Activated CD8-positive, alpha-beta memory T cell treated with anti-CD3 and anti-CD28 coated beads for 48 hours (primary cell): ENCODE data around the gene MRPL2.
"Not testable (repeated sequence)": the region's sequence is repeated elsewhere in the genome, so short reads cannot be mapped to it uniquely, and the experiment has no call there.

Source experiments
- DNase-seq, 3 experiments: peaks; one replicate each; pipeline ENCODE4 v3.0.0-alpha.2; 2020; ENCODE audit warnings: low read depth in 2 of 3, low spot score in 2 of 3

The MRPL2 gene

DNA sequence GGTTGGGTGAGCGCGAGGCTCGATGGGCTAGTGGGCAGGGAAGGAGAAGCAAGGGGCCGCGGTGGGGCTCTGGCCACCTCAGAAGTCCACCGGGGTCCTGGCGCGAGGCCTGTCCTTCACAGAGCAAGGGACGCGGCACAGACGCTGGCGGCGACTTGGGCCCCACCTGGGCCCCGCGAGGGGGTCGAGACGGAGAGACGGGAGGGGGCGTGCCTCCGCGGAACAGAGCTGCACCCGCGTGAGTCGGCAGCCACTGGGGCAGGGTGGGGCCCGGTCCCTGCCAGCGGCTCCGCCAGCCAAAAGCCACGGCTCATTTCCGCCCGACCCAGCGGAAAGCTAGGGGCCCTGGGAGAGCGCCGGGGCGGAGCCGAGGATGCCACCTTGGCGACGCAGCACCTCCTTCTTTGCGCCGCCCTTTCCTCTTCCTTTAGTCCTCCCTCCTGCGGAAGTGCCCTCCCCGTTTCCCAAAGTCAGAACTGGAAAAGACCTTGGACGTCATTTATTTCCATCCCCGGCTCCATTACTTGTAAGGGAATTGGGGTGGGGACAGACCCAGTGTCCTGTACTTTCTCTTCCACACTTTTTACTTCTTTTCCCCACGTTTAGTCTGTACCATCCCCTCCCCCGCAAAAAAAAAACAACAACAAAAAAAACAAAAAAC, 5.6 kb downstream of the MRPL2 start, which contains the start of gene CUL7:
Gene CUL7, minus strand, starts transcription at position 307 of the 661 bp plus-strand sequence. CDS start 1,063 bp downstream, outside the sequence.
- DNase-seq: peak; percentile 63 to 85 (median 81)

DNA sequence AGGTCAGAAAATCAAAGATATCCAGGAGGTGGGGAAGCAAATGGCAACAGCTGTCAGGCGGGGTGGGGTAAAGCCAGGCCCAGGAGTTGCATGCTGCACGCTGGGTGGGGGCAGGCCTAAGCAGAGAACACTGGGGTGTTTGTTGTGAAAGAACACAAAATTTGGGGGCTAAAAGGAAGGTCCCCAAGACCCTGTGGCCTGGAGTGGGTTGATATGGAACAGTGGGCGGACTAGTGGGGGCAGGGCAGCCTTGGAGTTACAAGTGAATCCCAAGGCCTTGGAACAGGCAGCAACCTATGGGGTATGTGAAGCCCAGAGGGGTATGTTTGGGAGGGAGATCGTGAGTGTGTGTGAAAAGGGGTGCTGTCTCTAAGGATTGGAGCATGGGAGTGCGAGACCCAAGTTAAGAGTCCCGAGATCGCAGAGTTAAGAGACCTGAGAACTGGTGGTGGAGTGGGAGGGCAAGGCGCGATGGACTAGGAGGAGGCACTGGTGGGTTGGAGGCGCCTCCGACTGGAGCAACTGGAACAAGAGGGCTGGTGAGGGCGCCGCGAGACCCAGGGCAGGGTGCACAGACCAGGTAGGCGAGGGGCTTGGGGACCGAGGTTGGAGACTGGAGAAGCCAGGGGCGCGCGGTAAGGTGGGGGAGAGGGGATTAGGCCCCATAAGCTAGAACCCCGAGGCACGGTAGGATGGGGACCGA, 6.2 kb downstream of the MRPL2 start:
- DNase-seq: no peak

DNA sequence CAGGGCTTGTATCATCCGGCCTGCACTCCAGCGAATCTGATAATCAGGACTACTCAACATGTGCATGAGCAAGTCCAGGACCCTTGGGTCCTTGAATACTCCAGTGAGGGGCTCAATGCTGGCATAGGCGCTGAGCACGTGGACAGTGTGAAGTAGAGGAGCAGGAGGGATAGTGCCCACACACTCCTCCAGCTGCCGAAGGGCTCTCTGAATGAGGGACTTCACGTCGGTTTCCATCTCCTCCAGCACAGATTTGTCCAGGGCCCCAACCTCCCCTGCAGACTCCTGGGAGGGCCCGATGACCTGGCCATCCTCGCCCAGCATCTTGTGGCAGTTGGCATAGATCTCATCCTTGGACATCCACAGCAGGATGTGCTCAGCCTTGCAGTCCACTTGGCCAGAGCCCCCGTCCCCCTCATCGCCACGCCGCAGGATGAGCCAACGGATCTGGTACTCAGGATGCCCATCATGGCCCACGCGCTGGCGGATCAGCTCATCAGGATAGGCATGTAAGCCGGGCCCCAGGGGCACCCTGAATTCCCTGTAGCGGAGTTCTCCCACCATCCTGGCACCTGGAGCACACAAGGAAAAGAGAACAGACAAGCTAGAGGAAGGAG, 6.9 kb downstream of the MRPL2 start:
- DNase-seq: no peak

DNA sequence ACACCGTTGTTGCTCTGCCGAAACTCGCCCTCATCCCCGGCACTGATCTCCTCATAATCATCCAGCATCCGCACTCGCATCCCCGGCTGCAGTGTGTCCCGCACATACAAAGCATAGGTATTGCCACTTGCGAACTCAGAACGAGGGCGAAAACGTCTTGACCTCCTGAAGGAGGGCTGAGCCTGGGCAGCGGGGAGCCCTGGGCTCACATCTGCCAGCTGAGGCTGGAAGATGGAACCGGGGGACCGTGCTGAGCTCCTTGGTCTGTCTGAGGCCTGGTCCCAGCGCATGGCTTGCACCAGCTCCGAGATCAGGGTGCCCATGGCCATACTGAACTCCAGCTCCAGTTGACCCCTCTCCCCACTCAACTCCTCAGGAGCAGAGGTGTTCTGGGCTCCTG, 8.3 kb downstream of the MRPL2 start:
- DNase-seq: no peak

DNA sequence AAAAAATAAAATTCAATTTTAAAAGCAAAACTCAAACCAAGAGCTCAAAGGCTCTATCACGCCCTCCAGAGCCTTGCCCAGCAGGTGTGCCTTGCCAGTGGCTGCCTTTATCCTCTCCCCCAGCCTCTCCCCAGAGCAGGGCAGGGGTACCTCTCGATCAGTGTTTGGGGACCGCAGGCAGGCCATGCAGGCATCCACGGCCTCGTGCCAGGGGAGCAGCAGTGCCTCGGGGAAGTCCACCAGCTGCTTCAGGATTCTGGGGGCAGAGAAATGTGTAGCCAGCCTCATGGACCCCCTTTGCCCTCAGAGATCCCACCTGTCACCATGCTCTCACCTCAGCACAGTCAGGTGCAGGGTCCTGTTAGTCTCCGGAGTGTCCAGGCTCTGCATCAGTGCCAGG, 11.2 kb downstream of the MRPL2 start:
- no peak for DNase-seq

DNA sequence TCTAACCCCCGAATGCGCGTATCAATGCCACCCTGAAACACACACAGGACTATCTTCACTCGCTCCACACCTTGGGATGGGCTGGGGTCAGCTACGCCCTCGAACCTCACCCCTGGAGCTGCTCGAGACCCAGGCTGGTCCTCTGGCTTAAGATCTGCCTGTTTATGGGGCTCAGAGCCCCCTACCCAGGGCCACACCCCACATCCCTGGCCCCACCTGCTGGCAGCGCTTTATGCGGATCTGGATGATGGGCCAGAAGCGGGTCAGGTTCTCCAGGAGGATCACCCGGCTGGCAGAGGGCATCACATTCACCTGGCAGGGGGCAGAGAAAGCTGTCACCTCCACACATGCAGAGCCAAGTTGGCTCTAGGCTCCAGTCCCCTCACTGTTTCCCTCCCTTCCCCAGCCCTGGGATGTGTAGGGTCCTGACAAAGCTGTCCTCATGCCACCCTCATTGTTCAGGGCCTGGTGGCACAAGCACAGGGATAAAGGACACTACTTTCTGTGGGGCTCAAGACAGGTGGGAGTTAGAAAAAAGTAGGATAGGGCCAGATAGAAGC, 13.8 kb downstream of the MRPL2 start:
- no peak for DNase-seq

DNA sequence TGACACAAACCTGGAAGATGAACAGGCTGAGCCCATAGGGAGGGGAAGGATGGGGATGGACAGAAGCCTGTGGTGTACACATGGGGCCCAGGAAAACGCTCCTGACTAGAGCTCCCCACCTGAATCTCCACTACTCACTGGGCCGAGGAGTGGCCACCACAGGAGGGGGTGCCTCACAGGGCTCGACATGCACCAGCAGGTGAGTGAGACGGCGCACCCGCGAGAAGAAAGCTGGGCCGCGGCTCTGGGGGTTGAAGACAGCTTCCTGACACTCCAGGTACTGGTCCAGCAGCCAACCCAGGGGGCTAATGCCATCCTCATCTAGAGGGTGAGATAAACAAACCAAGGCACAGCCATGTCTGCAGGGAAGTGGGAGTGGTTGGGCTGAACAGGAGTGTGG, 15.9 kb downstream of the MRPL2 start:
- no peak for DNase-seq

DNA sequence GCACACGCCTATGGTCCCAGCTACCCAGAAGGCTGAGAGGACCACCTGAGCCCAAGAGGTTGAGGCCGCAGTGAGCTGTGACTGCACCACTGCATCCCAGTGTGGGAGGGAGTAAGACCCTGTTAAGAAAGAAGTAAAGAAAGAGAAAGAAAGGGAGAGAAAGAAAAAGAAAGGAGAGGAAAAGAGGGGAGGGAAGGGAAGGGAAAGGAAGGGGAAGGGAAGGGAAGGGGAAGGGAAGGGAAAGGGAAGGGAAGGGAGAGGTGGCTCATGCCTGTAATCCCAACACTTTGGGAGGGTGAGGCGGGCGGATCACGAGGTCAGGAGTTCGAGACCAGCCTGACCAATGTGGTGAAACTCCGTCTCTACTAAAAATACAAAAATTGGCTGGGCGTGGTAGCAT, 17.8 kb downstream of the MRPL2 start:
- not testable (repeated sequence) for DNase-seq

DNA sequence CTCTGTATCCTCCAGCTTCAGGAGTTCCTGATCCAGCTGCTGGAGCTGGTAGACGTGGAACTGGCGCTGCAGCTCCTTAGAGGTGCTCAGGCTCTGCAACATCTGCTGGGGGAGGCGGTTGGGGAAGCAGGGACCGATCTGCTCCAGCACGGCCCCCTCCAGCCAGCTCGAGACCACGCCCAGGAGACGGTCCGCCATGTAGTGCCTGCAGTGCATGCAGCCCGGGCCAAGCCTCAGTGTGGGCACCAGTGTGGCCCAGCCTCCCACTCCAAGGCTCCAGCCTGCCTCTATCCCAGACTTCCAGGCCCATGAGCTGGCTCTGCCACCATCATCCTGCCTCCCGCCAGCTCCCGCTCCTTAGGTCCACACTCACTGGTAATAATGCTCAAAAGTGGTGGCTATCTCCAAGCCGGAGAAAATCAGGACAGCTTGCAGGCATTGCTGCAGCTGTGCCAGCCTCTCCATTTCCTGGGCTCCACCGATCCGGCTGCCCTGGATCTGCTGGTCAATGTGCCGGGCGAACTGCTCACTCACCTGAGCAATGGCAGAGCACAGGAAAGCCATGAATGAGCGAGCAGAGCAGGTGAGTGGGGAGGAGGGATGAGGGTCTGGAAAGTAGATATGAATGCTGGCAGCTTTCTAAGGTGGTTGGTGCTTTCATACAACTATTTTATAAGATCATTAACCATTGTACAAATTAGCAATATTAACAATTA, 18.5 kb downstream of the MRPL2 start:
- no peak for DNase-seq

DNA sequence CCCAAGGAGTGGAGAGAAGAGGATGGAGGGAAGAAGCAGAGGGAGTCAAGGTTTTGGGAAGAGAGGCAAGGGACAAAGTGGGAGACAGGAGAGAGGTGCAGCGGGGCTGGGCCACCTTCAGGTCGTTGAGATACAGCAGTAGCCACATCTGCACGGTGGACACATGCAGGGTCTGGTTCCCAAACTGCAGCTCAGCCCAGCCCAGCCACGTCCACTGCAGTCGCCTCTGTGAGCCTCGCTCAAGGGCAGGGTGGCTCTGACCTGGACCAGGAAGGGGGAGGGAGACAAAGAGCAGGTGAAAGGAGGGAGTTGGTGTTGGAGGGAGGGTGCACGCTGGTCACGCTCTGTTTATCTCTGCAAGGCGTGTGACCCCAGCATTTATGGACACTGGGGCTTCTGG, 20.5 kb downstream of the MRPL2 start:
- DNase-seq: no peak

DNA sequence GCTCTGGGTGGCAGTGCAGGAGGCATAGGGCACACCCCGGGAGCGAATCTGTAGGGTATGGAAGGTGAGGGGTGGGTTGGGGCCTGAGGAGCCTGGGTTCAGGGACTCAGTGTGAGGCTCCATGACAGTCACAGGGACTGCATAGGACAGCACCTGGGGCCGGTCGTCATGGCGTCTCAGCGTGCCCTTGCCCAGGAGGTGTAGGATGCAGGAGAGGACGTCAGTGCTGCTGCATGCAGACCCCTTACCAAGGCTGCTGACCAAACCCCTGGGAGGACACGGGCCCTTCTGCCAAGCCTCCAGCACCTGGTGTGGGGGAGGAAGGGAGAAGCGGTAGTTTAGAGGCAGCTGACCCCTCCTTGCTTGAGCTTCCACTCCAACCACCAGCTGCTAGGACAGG, 21.5 kb downstream of the MRPL2 start:
- no peak for DNase-seq

DNA sequence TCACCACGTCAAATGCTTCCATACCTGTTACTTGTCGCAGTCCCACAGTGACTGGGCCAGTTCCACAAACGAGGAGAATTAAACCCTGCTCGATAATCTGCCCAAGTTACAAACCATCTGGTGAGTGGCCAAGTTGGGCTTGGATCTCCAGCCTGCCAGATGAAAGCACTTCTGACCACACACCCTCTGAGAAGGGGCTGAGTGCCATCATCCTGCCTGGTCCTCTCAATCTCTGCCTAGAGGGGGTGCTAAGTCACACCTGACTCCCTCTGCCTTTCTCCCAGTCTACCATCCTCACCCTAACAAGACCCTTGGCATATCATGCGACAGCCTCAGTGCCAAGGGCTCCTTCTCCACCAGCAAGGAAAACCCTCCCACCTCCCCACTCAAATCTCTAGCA, 22.0 kb downstream of the MRPL2 start:
- no peak for DNase-seq

DNA sequence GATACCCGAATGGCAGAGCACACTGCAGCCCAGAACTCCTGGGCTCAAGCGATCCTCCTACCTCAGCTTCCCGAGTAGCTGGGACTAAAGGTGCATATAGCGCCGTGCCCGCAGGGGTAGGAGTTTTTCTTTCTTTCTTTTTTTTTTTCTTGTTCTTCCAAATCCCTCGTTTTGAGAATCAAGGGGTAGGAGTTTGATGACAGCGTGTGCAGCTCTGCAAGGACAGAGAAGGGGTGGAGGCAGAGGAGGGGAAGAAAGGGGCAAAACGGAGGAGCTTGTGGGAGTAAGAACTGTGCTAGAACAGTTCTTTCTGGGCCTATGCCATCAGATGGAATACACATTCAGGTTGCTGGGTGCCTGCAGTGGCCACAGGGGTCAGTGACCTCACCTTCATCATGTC, 22.5 kb downstream of the MRPL2 start:
- DNase-seq: no peak

DNA sequence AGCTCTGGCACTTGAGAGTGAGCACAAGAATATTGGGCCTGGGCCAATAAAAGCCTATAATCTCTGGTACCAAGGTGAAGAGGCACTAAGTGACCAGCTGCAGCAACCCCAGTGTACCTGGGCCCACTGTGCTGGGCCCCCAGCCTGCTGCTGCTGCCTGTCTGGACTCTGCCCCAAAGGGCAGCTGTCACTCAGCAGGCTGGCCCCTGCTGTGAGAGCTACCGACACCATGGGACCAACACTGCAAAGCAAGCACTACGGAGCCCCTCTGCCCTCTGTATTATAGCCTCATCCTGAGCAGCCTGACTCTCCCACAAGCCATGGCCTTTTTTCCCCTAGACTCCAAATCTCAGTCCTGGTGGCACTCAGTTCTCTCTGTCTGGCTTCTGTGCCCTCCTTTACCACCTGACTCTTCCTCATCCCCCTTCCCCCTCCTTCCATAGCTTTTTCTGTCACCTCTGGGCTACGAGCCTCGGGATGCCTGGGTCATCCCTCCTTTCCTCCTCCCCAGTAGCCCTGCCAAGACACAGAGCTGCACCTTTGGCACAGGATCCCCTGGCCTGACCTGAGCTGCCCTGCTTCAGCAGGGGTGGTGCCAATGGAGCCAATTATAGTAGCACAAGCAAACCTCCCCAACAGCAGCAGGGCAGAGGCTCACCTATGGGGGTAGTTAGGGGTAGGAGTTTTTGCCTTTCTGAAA, 23.6 kb downstream of the MRPL2 start:
- no peak for DNase-seq

DNA sequence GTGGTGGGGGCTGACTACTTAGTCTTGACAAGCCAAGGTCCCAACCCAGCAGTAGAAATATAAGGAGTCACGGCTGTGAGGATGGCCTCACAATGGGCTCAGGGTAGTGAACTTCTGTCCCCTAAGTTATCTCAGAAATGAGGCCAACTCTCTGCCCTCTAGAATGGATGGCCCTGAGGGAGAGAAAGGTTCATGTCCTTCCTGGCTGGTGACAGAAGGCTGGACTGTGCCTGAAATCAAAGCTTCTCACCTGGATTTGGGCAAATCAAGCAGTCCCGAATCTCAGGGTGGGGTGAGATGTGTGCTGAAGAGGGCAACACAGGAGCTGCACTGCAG, 25.1 kb downstream of the MRPL2 start:
- no peak for DNase-seq

DNA sequence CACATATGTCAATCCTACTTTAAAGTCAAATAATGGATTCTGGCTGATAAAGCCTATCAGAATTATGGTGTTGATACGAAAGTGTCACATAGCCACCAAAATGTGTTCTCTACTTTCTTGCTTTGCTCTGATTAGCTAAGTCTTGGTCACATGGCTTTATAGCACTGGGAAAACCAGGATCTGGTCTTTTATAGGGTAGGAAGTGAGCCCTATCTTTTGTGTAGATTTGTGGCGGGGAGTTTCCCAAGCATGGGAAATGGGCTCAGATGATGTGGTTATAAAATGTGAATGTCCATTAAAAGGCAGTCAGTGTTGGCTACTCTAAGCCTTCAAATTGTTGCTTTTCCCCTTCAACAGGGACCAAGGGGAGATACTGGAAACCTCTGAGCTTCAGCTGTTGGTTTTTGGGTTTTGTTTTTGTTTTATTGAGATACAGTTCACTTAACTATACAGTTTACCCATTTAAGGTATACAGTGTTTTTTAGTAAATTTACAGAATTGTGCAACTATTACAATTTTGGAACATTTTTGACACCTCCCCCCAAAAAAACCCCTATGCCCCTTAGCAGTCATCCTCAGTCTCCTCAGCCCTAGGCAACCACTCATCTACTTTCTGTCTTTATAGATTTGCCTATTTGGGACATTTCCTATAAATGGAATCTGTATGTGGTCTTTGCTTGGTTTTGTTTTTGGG, 25.6 kb downstream of the MRPL2 start:
- no peak for DNase-seq

DNA sequence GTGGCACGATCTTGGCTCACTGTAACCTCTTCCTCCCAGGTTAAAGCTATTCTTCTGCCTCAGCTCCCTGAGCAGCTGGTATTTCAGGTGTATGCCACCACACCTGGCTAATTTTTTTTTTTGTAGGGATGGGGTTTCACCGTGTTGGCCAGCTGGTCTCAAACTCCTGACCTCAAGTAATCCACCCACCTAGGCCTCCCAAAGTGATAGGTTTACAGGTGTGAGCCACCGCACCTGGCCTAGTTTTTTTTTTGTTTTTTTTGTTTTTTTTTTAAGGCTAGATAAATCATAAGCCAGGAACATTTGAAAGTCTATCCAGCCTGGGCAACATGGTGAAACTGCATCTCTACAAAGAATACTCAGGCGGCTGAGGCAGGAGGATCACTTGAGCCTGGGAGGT, 26.9 kb downstream of the MRPL2 start:
- DNase-seq: no peak

DNA sequence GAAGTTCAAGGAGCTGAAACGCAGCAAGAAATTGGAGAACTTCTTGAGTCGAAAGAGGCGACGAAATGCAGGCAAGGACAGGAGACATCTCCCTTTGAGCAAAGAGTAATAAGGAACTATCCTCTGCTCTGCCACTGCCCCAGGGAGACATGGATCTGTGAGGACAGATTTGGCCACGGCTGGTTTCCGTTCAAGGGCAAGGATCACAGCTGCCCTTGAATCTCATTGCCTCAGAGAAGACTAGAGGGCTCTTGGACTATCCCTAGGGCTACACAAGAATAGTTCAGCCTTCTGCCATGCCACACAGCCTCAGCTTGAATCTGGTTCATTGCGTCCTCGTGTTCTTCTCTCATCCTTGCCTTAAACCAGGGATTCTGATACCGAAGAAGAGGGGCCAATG, 30.1 kb downstream of the MRPL2 start:
- no peak for DNase-seq

DNA sequence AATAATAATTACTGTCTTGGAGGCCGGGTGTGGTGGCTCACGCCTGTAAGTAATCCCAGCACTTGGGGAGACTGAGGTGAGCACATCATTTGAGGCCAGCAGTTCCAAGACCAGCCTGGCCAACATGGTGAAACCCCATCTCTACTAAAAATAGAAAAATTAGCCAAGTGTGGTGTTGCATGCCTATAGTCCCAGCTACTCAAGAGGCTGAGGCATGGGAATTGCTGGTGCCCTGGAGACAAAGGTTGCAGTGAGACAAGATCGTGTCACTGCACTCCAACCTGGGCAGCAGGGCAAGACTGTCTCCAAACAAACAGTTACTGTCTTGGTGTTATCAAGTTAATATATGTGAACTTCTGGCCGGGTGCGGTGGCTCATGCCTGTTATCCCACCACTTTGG, 32.9 kb downstream of the MRPL2 start:
- no peak for DNase-seq

DNA sequence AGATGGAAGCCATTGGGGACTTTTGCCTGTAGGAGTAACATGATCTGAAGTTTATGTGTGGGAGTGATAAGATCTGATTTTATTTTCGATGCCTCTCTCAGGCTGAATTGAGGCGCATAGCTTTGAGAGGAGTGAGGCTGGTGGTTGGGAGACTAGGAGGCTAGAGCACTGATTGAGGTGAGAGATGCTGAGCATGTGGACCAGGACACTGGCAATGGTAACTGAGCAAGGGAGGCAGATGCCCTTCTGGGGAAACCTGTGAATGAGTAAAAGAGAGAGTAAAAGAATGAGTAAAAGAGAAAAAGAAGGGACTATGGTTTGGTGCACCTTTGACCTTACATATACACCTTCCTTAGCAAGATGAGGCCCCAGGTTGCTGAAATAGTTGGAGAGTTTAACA, 34.8 kb downstream of the MRPL2 start:
- DNase-seq: no peak
